ENCODE measurements around the gene CLEC16A. TPM values are rescaled to one million over a fixed set of nuclear protein-coding genes. Genes with fewer than 3 reads are reported as not detected.

The CLEC16A gene
- total and polyA plus RNA-seq, 9 of the 15 experiments (the other 6 are each of a cell fraction or from before 2014, with no cell fraction given) = 1.00 to 22.3 (median 10.0) TPM

- peak; percentile 64 for TF ChIP-seq SMARCA5 (IDR thresholded peaks at IDR 0.05)
- TF ChIP-seq MCM3 (IDR thresholded peaks at IDR 0.05) = no peak
- peak; percentile 78 for TF ChIP-seq RBM25 (IDR thresholded peaks at IDR 0.05; ENCODE audit: low read depth, low read length, severe bottlenecking)
These were observed 280.7 kb downstream of the CLEC16A start (continued) for GRCh38 chr16:11224894-11225676.

DNA sequence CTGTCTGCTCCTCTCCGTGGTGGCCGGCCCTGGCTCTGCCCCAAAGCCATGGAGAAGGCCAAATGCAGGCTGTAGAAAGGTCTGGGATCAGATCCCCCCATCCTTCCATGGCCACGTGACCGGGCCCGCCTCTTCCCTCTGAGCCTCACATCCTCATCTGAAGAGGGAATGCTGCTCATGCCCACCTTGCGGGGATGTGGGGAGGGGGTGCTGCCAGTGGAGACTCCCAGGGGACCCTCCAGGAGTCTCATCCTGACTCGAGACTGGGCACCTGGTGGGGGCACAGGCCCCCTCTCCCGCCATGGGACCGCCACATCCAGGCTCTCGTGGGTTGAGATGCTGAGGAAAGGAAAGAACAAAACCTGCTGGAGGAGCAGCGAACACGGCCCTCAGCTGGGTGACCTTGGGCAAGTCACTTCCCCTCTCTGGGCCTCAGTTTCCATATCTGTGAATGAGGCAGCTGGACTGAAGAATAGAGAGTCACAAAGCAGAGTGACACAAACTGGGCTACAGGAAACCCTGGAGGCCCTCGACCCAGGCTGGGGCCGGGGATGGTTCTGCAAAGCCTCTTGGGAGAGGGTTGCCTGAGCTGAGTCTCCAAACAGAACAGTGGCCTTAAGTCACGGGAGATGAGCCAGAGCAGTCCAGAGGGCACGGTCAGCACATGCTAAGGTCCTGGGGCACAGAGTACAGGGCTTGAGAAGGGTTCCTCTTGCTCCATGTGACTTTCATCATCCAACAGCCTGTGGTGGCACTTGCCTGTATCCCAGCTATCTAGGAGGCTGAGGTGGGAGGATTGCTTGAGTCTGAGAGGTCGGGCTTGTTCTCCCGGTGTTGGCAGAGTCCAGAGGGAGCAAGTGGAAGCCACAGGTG is 281.5 kb downstream of the CLEC16A start:
- CTCF ChIA-PET (ENCODE audit: low intra/inter-chr PET ratio) = no interaction called here
- H2AFZ ChIP-seq (ENCODE audit: low read depth, low read length) = no peak overlapping the region
- no peak overlapping the region for H3K4me2 ChIP-seq (ENCODE audit: insufficient read depth, low read length)
- H3K27ac ChIP-seq (ENCODE audit: extremely low read depth, low read depth, low read length) = no peak overlapping the region
- WGBS (ENCODE audit: insufficient coverage, low coverage, missing lambda C conversion rate) = 72% methylated on average over 14 of the region's 18 CpGs
- BruUV-seq (replicated peaks) = no TSS peak
- in situ Hi-C loops (cut with MboI) = no loop called here
- TF ChIP-seq ZFP36 (IDR thresholded peaks at IDR 0.05; ENCODE audit: low read depth, low read length, partially characterized antibody) (peak; percentile 4), ZNF830 (CRISPR knock-in tag; IDR thresholded peaks at IDR 0.05) (no peak), ZC3H4 (CRISPR knock-in tag; IDR thresholded peaks at IDR 0.05; ENCODE audit: borderline replicate concordance) (no peak), BCOR (IDR thresholded peaks at IDR 0.05) (peak; percentile 52), RBM25 (IDR thresholded peaks at IDR 0.05; ENCODE audit: low read depth, low read length, severe bottlenecking) (peak; percentile 83)
- no peaks in the 10 kb centered on the region for H3K9me3 ChIP-seq (replicated peaks; ENCODE audit: control insufficient read depth, insufficient read depth, low read depth, low read length)
- H3K36me3 ChIP-seq (ENCODE audit: control insufficient read depth, insufficient read depth, low read length) = no peaks in the 10 kb centered on the region
- H3K27me3 ChIP-seq (ENCODE audit: control insufficient read depth in 2 of 2, insufficient read depth in 2 of 2, low read length in 2 of 2) = no peaks in the 10 kb centered on the region
- FAIRE-seq (no peak), ATAC-seq (no peak), DNase-seq (ENCODE audit: extremely low read depth in 1 of 4, low spot score in 3 of 4) (no peak)
- H3K4me3 ChIP-seq = no peak overlapping the region
- H3K79me2 ChIP-seq (ENCODE audit: control insufficient read depth, insufficient read depth, low read length) = no peaks in the 10 kb centered on the region
- no peaks in the 10 kb centered on the region for H3K9me1 ChIP-seq (ENCODE audit: control insufficient read depth, insufficient read depth, low read length)
- peaks cover 8 to 22% of the 10 kb centered on the region in 2 experiments for H3K4me1 ChIP-seq (replicated peaks in 1 of 2; ENCODE audit: control insufficient read depth in 2 of 2, insufficient read depth in 2 of 2, low read length in 2 of 2)
- H3K9ac ChIP-seq (ENCODE audit: insufficient read depth in 1 of 2, low read depth in 2 of 2, low read length in 2 of 2) = 0 out of 4 replicates have a peak overlapping the region, but pooled peaks of 1 of the 2 experiments have one; percentile 17
- POLR2A ChIA-PET = interaction anchor here (0.6 to 0.8 kb wide), 2 partner anchors 29 to 228 kb away, joined by 3 to 4 read pairs; no protein-coding TSS in a partner anchor
- intact Hi-C loops (cut with micrococcal nuclease) = no loop called here
- H4K20me1 ChIP-seq (replicated peaks; ENCODE audit: control insufficient read depth, insufficient read depth, low read length) = no peaks in the 10 kb centered on the region

Measured in K562 (cell line).